H9 (cell line): ENCODE measurements around the gene ZNF3. TPM values are rescaled to one million over a fixed set of nuclear protein-coding genes. Genes with fewer than 3 reads are reported as not detected.

Source experiments
- DNase-seq: peaks from one replicate; pipeline ENCODE4 v3.0.0-alpha.2; 2017
- H2AFZ ChIP-seq: one replicate; pipeline ENCODE4 v1.6.1; 2013; ENCODE audit warnings: mild to moderate bottlenecking, low read length, control low read depth, moderate library complexity
- H2AK5ac ChIP-seq: 2 replicates; pipeline ENCODE4 v1.6.1; 2013; ENCODE audit warnings: low read length, control low read depth, mixed read lengths; ENCODE audit not compliant: insufficient read length
- H2BK120ac ChIP-seq: one replicate; pipeline ENCODE4 v1.6.1; 2013; ENCODE audit warnings: low read depth, mild to moderate bottlenecking, low read length, control low read depth, inconsistent platforms; ENCODE audit not compliant: poor library complexity, severe bottlenecking
- H2BK12ac ChIP-seq: 2 replicates; pipeline ENCODE4 v1.6.1; 2013; ENCODE audit warnings: low read length, control low read depth, mixed read lengths, low read depth; ENCODE audit not compliant: insufficient read length
- H2BK15ac ChIP-seq: 2 replicates; pipeline ENCODE4 v1.6.1; 2013; ENCODE audit warnings: low read depth, low read length, control low read depth
- H2BK20ac ChIP-seq: one replicate; pipeline ENCODE4 v1.6.1; 2013; ENCODE audit warnings: low read depth, mild to moderate bottlenecking, low read length, control low read depth, inconsistent platforms; ENCODE audit not compliant: poor library complexity, severe bottlenecking
- H2BK5ac ChIP-seq: 2 replicates; pipeline ENCODE4 v1.6.1; 2013; ENCODE audit warnings: low read length, control low read depth, mixed read lengths; ENCODE audit not compliant: insufficient read length
- H3K14ac ChIP-seq: 2 replicates; pipeline ENCODE4 v1.6.1; 2013; ENCODE audit warnings: low read length, control low read depth; ENCODE audit not compliant: insufficient read depth
- H3K18ac ChIP-seq: 2 replicates; pipeline ENCODE4 v1.6.1; 2013; ENCODE audit warnings: low read depth, mild to moderate bottlenecking, mixed read lengths, low read length, control low read depth; ENCODE audit not compliant: insufficient read length
- H3K23ac ChIP-seq: 2 replicates; pipeline ENCODE4 v1.6.1; 2013; ENCODE audit warnings: low read length, control low read depth, mixed read lengths, low read depth; ENCODE audit not compliant: insufficient read length
- H3K23me2 ChIP-seq: 2 replicates; pipeline ENCODE4 v1.6.1; 2013; ENCODE audit warnings: low read depth, mild to moderate bottlenecking, mixed read lengths, low read length, control low read depth; ENCODE audit not compliant: insufficient read length, poor library complexity, severe bottlenecking
- H3K27ac ChIP-seq: 2 replicates; pipeline ENCODE4 v1.5.1; 2013; ENCODE audit warnings: low read length, control low read depth, mixed read lengths, low read depth; ENCODE audit not compliant: insufficient read length
- H3K27me3 ChIP-seq: 2 replicates; pipeline ENCODE4 v1.6.1; 2013; ENCODE audit warnings: low read length, control low read depth, inconsistent platforms; ENCODE audit not compliant: insufficient read depth
- H3K4ac ChIP-seq: 2 replicates; pipeline ENCODE4 v1.6.1; 2013; ENCODE audit warnings: low read depth, mild to moderate bottlenecking, control low read depth, inconsistent platforms, low read length, moderate library complexity
- H3K4me1 ChIP-seq: 2 replicates; pipeline ENCODE4 v1.6.1; 2013; ENCODE audit warnings: low read length, control low read depth, inconsistent platforms; ENCODE audit not compliant: insufficient read depth
- H3K4me2 ChIP-seq: 2 replicates; pipeline ENCODE4 v1.6.1; 2013; ENCODE audit warnings: low read length, control low read depth, mixed read lengths; ENCODE audit not compliant: insufficient read length, insufficient read depth
- H3K56ac ChIP-seq: 2 replicates; pipeline ENCODE4 v1.6.1; 2013; ENCODE audit warnings: low read depth, mild to moderate bottlenecking, mixed read lengths, low read length, control low read depth; ENCODE audit not compliant: insufficient read length
- H3K79me1 ChIP-seq: 2 replicates; pipeline ENCODE4 v1.6.1; 2013; ENCODE audit warnings: low read depth, mild to moderate bottlenecking, moderate library complexity, low read length, control low read depth, inconsistent platforms; ENCODE audit not compliant: insufficient read depth, poor library complexity, severe bottlenecking
- H3K79me2 ChIP-seq: 2 replicates; pipeline ENCODE4 v1.6.1; 2013; ENCODE audit warnings: low read length, control low read depth, inconsistent platforms; ENCODE audit not compliant: insufficient read depth
- H3K9ac ChIP-seq: 2 replicates; pipeline ENCODE4 v1.6.1; 2013; ENCODE audit warnings: low read length, control low read depth, mixed read lengths; ENCODE audit not compliant: insufficient read length; ENCODE audit errors: extremely low read depth
- H3K9me3 ChIP-seq: one replicate; pipeline ENCODE4 v1.6.1; 2013; ENCODE audit warnings: low read depth, low read length, inconsistent platforms; ENCODE audit not compliant: control insufficient read depth
- H3T11ph ChIP-seq: one replicate; pipeline ENCODE4 v1.6.1; 2013; ENCODE audit warnings: mild to moderate bottlenecking, low read length, control low read depth, inconsistent platforms
- H4K20me1 ChIP-seq: one replicate; pipeline ENCODE4 v1.6.1; 2013; ENCODE audit not compliant: control insufficient read depth, insufficient read length, insufficient read depth
- H4K5ac ChIP-seq: 2 replicates; pipeline ENCODE4 v1.6.1; 2013; ENCODE audit warnings: low read depth, mild to moderate bottlenecking, mixed read lengths, low read length, control low read depth; ENCODE audit not compliant: insufficient read length
- H4K8ac ChIP-seq: replicated peaks from 2 replicates; pipeline ENCODE4 v1.6.1; 2013; ENCODE audit warnings: low read length, control low read depth, mixed read lengths, low read depth; ENCODE audit not compliant: insufficient read length
- H4K91ac ChIP-seq: 2 replicates; pipeline ENCODE4 v1.6.1; 2013; ENCODE audit warnings: low read depth, mild to moderate bottlenecking, moderate library complexity, mixed read lengths, low read length, control low read depth; ENCODE audit not compliant: insufficient read length
- H3K27ac Mint-ChIP-seq, 3 experiments: 2 replicates in 2 of 3; 3 replicates in 1 of 3; pipeline ENCODE4 v1.8.0; 2020 to 2021; ENCODE audit warnings: mixed read lengths in 3 of 3, mild to moderate bottlenecking in 1 of 3, moderate library complexity in 1 of 3
- H3K27me3 Mint-ChIP-seq: 2 replicates; pipeline ENCODE4 v1.8.0; 2021; ENCODE audit warnings: low read depth, mild to moderate bottlenecking, moderate library complexity, mixed read lengths
- H3K36me3 Mint-ChIP-seq, 3 experiments: 2 replicates in 2 of 3; 3 replicates in 1 of 3; pipeline ENCODE4 v1.8.0; 2020 to 2021; ENCODE audit warnings: low read depth in 3 of 3, mixed read lengths in 3 of 3; ENCODE audit not compliant: insufficient read depth in 1 of 3
- H3K4me1 Mint-ChIP-seq, 2 experiments: 2 replicates each; pipeline ENCODE4 v1.8.0; 2020; ENCODE audit warnings: mixed read lengths in 2 of 2
- H3K4me3 Mint-ChIP-seq, 2 experiments: 2 replicates in 1 of 2; 3 replicates in 1 of 2; pipeline ENCODE4 v1.8.0; 2020 to 2021; ENCODE audit warnings: mild to moderate bottlenecking in 2 of 2, mixed read lengths in 2 of 2, moderate library complexity in 1 of 2
- H3K9me3 Mint-ChIP-seq, 2 experiments: 2 replicates in 1 of 2; 3 replicates in 1 of 2; pipeline ENCODE4 v1.8.0; 2020; ENCODE audit warnings: mild to moderate bottlenecking in 2 of 2, mixed read lengths in 2 of 2, moderate library complexity in 1 of 2
- CTCF ChIP-seq: fragments of 200-600 bp; sonication (generic); conservative IDR thresholded peaks from 3 replicates; pipeline ENCODE4 v1.8.0; 2021; ENCODE audit warnings: antibody characterized with exemption, mild to moderate bottlenecking
- WGBS: extraction: QIAGEN DNeasy Blood & Tissue Kit; methylation state at CpG from one replicate; pipeline ENCODE4 v1.1.7; 2013; ENCODE audit warnings: missing lambda C conversion rate, low lambda C conversion rate, mixed read lengths; ENCODE audit not compliant: insufficient read length; ENCODE audit errors: extremely low coverage; 5-methylcytosine and 5-hydroxymethylcytosine counted together
- total RNA-seq: library from RNA; stranded (reverse); gene quantifications from 2 replicates; pipeline ENCODE4 v1.2.1, GENCODE V29; 2021

Gene ZNF3
- total RNA-seq, 1 experiment from 2014 or later, result 60.4 TPM

GRCh38 chr7:100051611-100052010 lies 29.9 kb downstream of the ZNF3 start:
- Histone ChIP-seq H4K8ac (no peak overlapping the region), H3K79me1 (peaks cover 6% of the 10 kb centered on the region), H3K27ac (no peak overlapping the region), H3K9ac (no peak overlapping the region), H3K18ac (no peak overlapping the region), H3K79me2 (no peaks in the 10 kb centered on the region; the same call in 1 of the 2 replicates), H4K91ac (no peak overlapping the region), H3K23ac (no peak overlapping the region), H3K4me2 (no peak overlapping the region), H2BK120ac (no peak overlapping the region), H3K4ac (no peak overlapping the region), H3K56ac (no peak overlapping the region), H3T11ph (no peak overlapping the region), H3K23me2 (peaks cover 2% of the 10 kb centered on the region), H4K5ac (no peak overlapping the region), H3K14ac (no peak overlapping the region), H2BK20ac (no peak overlapping the region), H2BK12ac (no peak overlapping the region), H3K27me3 (no peaks in the 10 kb centered on the region), H2BK5ac (no peak overlapping the region), H3K9me3 (no peaks in the 10 kb centered on the region), H2AFZ (no peak overlapping the region), H4K20me1 (no peaks in the 10 kb centered on the region), H2BK15ac (no peak overlapping the region), H3K4me1 (no peaks in the 10 kb centered on the region), H2AK5ac (no peak overlapping the region)
- Mint-ChIP-seq H3K27me3 (no peaks in the 10 kb centered on the region; the same call in 1 of the 2 replicates), H3K4me3 (peak overlapping the region; percentile 49 to 67), H3K4me1 (peaks cover 10 to 12% of the 10 kb centered on the region in 2 experiments), H3K36me3 (peaks cover 9 to 21% (median 20%) of the 10 kb centered on the region in 3 experiments), H3K9me3 (peaks cover 0 to 2% of the 10 kb centered on the region in 2 experiments; a peak in 1 of 5 replicates), H3K27ac (no peak overlapping the region; a peak in 2 of 7 replicates)
- no CpG with 5 or more reads among the region's 3 CpGs for WGBS
- no peak for DNase-seq
- TF ChIP-seq CTCF, result no peak
